AG10803 (cell line): ENCODE results near the gene TBC1D14.
A peak's percentile ranks its signal among the peaks of the same experiment; 100 is the strongest.

ENCODE experiments used
- DNase-seq: peaks from one replicate; pipeline ENCODE4 v3.0.0; 2010; ENCODE audit warnings: low read depth
- H3K4me3 ChIP-seq: 2 replicates; pipeline ENCODE4 v1.5.1; 2011; ENCODE audit warnings: mild to moderate bottlenecking, low read length, control low read depth
- CTCF ChIP-seq: conservative IDR thresholded peaks from 2 replicates; pipeline ENCODE4 v1.5.1; 2011; ENCODE audit warnings: mild to moderate bottlenecking, low read length, control low read depth, inconsistent platforms

TBC1D14 gene

GRCh38 chr4:6909113-6909969 lies at the start of gene TBC1D14:
TSS of gene TBC1D14 (plus strand) at chr4:6909826. CDS start at chr4:6923390, 13,564 bp downstream.
- TF ChIP-seq CTCF, result no peak
- peak within 1 kb of the TSS; percentile 74 for H3K4me3 ChIP-seq
- DNase-seq, result peak; percentile 82

- no peak overlapping the region for H3K4me3 ChIP-seq
- no peak for DNase-seq
- no peak for TF ChIP-seq CTCF
These were observed 41.2 kb upstream of the TBC1D14 start for GRCh38 chr4:6868386-6868785.

- no peak for TF ChIP-seq CTCF
- no peak overlapping the region for H3K4me3 ChIP-seq
- no peak for DNase-seq
These were observed 39.7 kb upstream of the TBC1D14 start for GRCh38 chr4:6869944-6870343.

GRCh38 chr4:6873291-6873690 lies 36.3 kb upstream of the TBC1D14 start:
- no peak overlapping the region for H3K4me3 ChIP-seq
- DNase-seq, result no peak
- peak; percentile 15; the same call in 1 of the 2 replicates for TF ChIP-seq CTCF

GRCh38 chr4:6873792-6874461 lies 35.7 kb upstream of the TBC1D14 start:
- peak; percentile 53 for DNase-seq
- H3K4me3 ChIP-seq, result no peak overlapping the region
- peak; percentile 88 for TF ChIP-seq CTCF

- no peak for TF ChIP-seq CTCF
- no peak overlapping the region for H3K4me3 ChIP-seq
- DNase-seq, result no peak
These were observed 34.6 kb upstream of the TBC1D14 start for GRCh38 chr4:6874981-6875380.
